Muscle layer of duodenum (tissue), 2 donors: ENCODE data around the gene ABCG5.

Experiments
- H3K27ac ChIP-seq: one replicate; pipeline ENCODE4 v1.7.0; 2013; ENCODE audit warnings: mild to moderate bottlenecking, low read length
- H3K27me3 ChIP-seq: one replicate; pipeline ENCODE4 v1.7.0; 2013; ENCODE audit warnings: low read depth, mild to moderate bottlenecking, control low read depth, low read length
- H3K36me3 ChIP-seq, 2 donors: one replicate each; pipeline ENCODE4 v1.7.0; 2013; ENCODE audit warnings: low read length in 2 of 2, control low read depth in 1 of 2, mild to moderate bottlenecking in 1 of 2; ENCODE audit not compliant: insufficient read depth in 2 of 2, control insufficient read depth in 1 of 2
- H3K4me1 ChIP-seq, 2 donors: one replicate each; pipeline ENCODE4 v1.7.0; 2013; ENCODE audit warnings: low read length in 2 of 2, mild to moderate bottlenecking in 2 of 2, control low read depth in 1 of 2, moderate library complexity in 1 of 2; ENCODE audit not compliant: insufficient read depth in 2 of 2, control insufficient read depth in 1 of 2
- H3K4me3 ChIP-seq, 2 donors: one replicate each; pipeline ENCODE4 v1.7.0; 2013; ENCODE audit warnings: low read length in 2 of 2, low read depth in 1 of 2, mild to moderate bottlenecking in 1 of 2
- H3K9me3 ChIP-seq, 2 donors: one replicate each; pipeline ENCODE4 v1.7.0; 2013; ENCODE audit warnings: low read length in 2 of 2, control low read depth in 1 of 2, mild to moderate bottlenecking in 1 of 2; ENCODE audit not compliant: control insufficient read depth in 1 of 2
- donor health status: healthy.

The ABCG5 gene

GRCh38 chr2:43855292-43855691 is 16.7 kb upstream of the ABCG5 start:
- Histone ChIP-seq H3K36me3 (no peaks in the 10 kb centered on the region), H3K27me3 (peaks cover 8% of the 10 kb centered on the region), H3K4me3 (no peak overlapping the region), H3K4me1 (no peaks in the 10 kb centered on the region), H3K27ac (no peak overlapping the region), H3K9me3 (no peaks in the 10 kb centered on the region)

- no peaks in the 10 kb centered on the region for H3K36me3 ChIP-seq
- H3K4me3 ChIP-seq, result no peak overlapping the region
- H3K4me1 ChIP-seq, result no peaks in the 10 kb centered on the region
- no peak overlapping the region for H3K27ac ChIP-seq
- peaks cover 8% of the 10 kb centered on the region for H3K27me3 ChIP-seq
- H3K9me3 ChIP-seq, result no peaks in the 10 kb centered on the region
These were observed 16.0 kb upstream of the ABCG5 start for GRCh38 chr2:43854671-43855070.

- H3K4me3 ChIP-seq, result no peak overlapping the region
- no peaks in the 10 kb centered on the region for H3K4me1 ChIP-seq
- peaks cover 8% of the 10 kb centered on the region for H3K27me3 ChIP-seq
- H3K27ac ChIP-seq, result no peak overlapping the region
- no peaks in the 10 kb centered on the region for H3K36me3 ChIP-seq
- H3K9me3 ChIP-seq, result no peaks in the 10 kb centered on the region
These were observed 14.8 kb upstream of the ABCG5 start for GRCh38 chr2:43853141-43854081.

- Histone ChIP-seq H3K27ac (no peak overlapping the region), H3K36me3 (no peaks in the 10 kb centered on the region), H3K9me3 (no peaks in the 10 kb centered on the region), H3K4me1 (no peaks in the 10 kb centered on the region), H3K27me3 (peaks cover 8% of the 10 kb centered on the region), H3K4me3 (no peak overlapping the region)
These were observed 13.6 kb upstream of the ABCG5 start for GRCh38 chr2:43852196-43852730.

GRCh38 chr2:43851011-43851980 is 12.7 kb upstream of the ABCG5 start:
- H3K36me3 ChIP-seq, result no peaks in the 10 kb centered on the region
- no peaks in the 10 kb centered on the region for H3K9me3 ChIP-seq
- H3K27me3 ChIP-seq, result peaks cover 8% of the 10 kb centered on the region
- no peak overlapping the region for H3K4me3 ChIP-seq
- no peak overlapping the region for H3K27ac ChIP-seq
- H3K4me1 ChIP-seq, result no peaks in the 10 kb centered on the region

- Histone ChIP-seq H3K27ac (no peak overlapping the region), H3K36me3 (no peaks in the 10 kb centered on the region), H3K27me3 (no peaks in the 10 kb centered on the region), H3K4me3 (no peak overlapping the region), H3K4me1 (no peaks in the 10 kb centered on the region), H3K9me3 (no peaks in the 10 kb centered on the region)
These were observed 9.6 kb upstream of the ABCG5 start for GRCh38 chr2:43848214-43848613.

- Histone ChIP-seq H3K36me3 (no peaks in the 10 kb centered on the region), H3K4me1 (no peaks in the 10 kb centered on the region), H3K9me3 (no peaks in the 10 kb centered on the region), H3K27me3 (no peaks in the 10 kb centered on the region), H3K27ac (no peak overlapping the region), H3K4me3 (no peak overlapping the region)
These were observed 7.6 kb upstream of the ABCG5 start for GRCh38 chr2:43846140-43846793.

- Histone ChIP-seq H3K9me3 (no peaks in the 10 kb centered on the region), H3K27me3 (no peaks in the 10 kb centered on the region), H3K4me1 (no peaks in the 10 kb centered on the region), H3K36me3 (no peaks in the 10 kb centered on the region), H3K4me3 (no peak overlapping the region), H3K27ac (no peak overlapping the region)
These were observed 6.5 kb upstream of the ABCG5 start for GRCh38 chr2:43845181-43845580.

GRCh38 chr2:43842866-43843226 is 4.2 kb upstream of the ABCG5 start:
- H3K9me3 ChIP-seq, result no peaks in the 10 kb centered on the region

GRCh38 chr2:43841949-43842865 is 3.6 kb upstream of the ABCG5 start:
- Histone ChIP-seq H3K9me3 (no peaks in the 10 kb centered on the region), H3K36me3 (no peaks in the 10 kb centered on the region), H3K27me3 (no peaks in the 10 kb centered on the region), H3K4me3 (no peak overlapping the region), H3K27ac (no peak overlapping the region), H3K4me1 (no peaks in the 10 kb centered on the region)

More at GRCh38 chr2:43842866-43843226, 4.2 kb upstream of the ABCG5 start:
- H3K4me3 ChIP-seq, result no peak overlapping the region
- H3K27ac ChIP-seq, result no peak overlapping the region
- no peaks in the 10 kb centered on the region for H3K36me3 ChIP-seq
- no peaks in the 10 kb centered on the region for H3K27me3 ChIP-seq
- H3K4me1 ChIP-seq, result no peaks in the 10 kb centered on the region
